Occipital lobe (tissue), 2 donors: ENCODE results near the gene CLPSL1. TPM values are rescaled to one million over a fixed set of nuclear protein-coding genes. Genes with fewer than 3 reads are reported as not detected.

ENCODE experiments used
- DNase-seq: peaks from one replicate; lab custom pipeline; 2025; lab: John Stamatoyannopoulos, UW
- total RNA-seq: library from RNA; depleted of rRNA; stranded (reverse); fragments of >200 nt; gene quantifications from one replicate; pipeline ENCODE4 v1.2.3, GENCODE V29; 2014

Gene CLPSL1
- total RNA-seq, 1 donor from 2014 or later, result not detected

DNA sequence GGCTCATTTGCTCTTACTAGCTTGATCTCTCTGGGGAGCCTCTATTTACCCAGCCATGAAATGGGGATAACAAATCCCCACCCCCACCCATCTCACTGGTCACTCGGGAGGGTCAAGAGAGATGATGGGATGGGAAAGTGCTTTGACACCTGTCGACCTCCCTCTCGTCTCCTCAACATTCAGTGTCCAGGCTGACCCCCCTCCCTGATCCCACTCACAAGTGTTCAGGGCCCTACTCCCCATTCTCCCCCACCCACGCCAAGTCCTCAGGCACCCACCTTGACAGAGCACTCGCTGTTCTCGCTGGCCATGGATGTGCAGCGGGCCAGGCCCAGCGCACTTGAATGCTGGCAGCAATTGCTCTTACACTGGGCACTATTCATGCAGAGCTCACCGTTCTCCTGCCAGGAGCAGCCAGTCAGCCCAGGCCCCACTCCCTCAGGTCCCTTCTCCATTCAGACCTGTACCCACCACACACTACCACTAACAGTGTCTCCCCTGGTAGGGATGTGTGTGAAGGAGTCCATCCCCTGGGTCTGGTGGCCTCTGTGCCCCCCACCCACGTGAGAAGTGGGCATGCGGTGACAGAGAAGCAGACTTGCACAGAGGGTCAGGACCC is 14.7 kb downstream of the CLPSL1 start:
- no peak for DNase-seq

DNA sequence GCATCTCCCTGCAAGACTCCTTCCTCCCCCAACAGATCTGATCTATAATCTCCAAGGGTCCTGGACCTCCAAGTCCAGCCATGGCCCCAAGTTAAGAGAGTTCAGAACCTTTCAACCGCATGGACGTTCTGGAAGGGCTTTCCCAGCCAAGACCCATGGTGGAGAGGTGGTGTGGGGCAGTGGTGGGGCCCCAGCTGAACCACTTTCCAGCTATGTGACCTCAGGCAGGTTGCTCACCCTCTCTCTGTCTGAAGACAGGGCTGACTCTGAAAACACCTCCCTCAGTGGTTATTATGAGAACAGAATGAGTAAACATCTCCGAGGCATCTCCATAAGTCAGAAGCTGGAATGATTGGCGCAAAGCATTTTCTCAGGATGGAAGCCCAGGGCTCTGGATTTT is 15.4 kb downstream of the CLPSL1 start:
- DNase-seq, result no peak

DNA sequence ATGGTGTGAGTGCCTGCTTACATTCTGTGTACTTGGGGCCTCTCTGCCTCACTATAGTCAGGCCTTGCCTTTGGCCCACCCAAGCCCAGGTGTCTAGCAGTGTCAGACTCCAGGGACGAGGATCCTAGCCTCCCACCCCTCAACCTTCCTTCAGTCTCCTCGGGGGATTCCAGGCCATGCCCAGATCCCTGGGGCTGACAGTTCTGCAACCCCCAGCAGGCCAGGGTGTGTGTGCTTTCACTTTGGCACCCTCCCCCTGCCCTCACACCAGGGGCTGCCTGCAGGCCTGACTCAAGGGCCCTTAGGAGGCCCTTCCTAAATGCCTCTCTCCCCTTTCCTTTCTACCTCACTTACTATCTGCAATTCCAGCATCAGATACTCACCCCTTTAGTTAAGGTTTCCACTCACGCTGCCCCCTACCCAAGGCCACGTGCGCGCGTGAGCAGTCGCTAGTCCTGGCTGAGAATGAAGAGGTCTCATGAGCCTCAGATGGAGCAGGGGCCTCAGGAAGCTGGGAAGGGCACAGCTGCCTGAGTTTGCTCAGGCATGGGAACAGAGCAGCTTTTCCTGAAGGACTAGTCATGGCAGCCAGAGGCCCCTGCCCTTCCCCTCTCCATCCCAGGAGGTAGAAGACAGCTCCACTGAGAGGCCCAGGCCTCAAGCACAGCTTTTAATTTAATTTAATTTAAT is 17.2 kb downstream of the CLPSL1 start:
- DNase-seq, result no peak

DNA sequence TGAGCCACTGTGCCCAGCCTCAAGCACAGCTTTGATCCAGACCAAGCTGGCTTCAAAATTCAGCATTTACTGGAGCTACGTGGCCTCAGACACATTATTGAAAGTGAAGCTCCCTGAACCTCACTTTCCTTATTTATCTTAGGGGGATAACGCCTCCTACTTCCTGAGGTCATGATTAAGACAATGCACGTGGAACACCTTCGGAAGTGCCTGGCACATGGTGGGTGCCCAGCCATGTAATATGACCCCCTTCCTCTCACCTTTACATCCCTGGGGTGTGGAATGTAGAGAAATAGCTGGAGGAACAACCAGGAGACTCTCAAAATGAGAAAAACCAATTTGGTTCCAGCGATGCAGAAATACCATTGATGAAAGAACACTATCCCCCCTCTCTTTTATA is 17.9 kb downstream of the CLPSL1 start:
- DNase-seq, result no peak

DNA sequence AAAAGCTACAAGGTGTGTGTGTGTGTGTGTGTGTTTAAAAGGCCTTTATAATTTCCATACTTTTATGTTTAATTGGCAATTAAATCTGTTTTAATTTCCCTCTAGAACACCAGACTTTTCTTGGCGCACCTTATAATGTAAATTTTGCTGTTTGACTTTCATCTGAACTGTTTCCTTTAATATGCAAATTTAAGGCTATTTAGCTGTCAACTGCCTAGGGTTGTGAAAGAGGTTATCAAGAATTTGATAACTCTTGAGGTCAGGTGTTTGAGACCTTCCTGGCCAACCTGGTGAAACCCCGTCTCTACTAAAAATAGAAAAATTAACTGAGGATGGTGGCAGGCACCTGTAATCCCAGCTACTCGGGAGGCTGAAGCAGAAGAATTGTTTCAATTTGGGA is 20.3 kb downstream of the CLPSL1 start:
- DNase-seq, result no peak

DNA sequence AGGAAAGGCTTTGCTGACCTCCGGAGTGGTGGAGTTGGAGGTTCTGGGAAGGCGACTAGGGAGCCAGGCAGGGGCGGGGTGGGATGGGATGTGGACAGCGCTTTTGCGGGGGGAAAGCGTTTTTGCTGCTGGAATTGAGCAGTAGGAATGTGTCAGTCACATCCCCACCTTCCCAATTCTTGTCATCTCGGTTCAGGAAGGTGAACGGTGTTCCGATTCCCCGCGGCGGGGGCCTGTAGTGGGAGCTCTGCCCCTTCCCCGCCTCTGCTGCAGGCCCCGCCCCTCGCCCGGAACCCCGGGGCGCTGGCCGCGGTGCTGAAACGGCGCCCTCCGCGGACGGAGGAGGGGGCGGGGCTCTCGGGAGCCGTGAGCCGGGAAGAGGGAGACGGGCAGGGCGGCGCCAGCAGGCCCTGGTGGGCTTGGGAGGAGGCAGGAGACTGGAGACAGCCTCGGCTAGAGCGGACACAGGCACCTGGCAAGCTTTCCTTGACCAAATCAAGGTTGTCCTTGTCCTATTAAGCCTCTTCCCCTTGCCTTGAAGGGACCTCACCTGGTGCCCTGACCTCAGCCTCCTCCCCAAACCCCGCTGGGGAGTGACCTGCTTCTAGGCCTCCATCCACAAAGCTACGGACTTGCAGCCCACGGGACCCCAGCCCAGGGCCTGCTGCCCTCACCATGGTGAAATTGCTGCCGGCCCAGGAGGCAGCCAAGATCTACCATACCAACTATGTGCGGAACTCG is 24.3 kb downstream of the CLPSL1 start, which contains the start of gene LHFPL5:
Gene LHFPL5 (plus strand): TSS at position 357 of the 741 bp plus-strand sequence. CDS start 319 bp downstream, at position 676.
- DNase-seq, result no peak

DNA sequence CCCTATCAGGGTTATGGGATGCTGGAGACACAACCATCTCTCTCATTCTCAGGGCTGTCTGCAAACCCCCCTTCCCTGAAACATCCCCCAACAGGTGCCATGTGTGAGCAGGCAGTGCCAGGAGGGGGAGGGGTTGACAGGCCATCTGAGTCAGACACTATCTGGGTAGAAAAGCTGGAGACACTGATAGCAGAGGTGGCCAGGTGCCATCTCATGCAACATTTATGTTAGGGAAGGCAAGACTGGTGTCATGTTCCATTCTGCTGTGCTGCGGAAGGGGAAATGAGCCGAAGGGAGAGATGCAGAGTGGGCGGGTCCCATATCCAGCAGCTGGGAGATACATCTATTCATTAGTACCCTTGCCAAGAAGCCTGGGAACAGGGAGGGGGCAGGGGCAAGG is 27.9 kb downstream of the CLPSL1 start:
- no peak for DNase-seq

DNA sequence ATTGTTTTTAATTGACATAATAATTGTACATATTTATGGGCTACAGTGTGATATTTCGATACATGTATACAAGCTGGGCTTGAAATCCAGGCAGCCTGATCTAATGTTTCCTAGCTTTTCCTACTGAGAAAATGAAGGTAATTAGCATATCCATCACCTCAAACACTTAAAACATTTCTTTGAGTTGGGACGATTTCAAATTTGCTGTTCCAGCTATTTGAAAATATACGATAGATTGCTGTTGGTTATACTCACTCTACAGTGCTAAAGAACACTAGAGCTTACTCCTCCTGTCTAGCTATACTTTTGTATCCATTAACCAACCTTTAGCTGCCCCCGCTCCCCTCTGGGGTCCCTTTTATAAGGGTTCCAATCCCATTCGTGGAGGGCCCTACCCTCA is 29.0 kb downstream of the CLPSL1 start:
- DNase-seq, result no peak

DNA sequence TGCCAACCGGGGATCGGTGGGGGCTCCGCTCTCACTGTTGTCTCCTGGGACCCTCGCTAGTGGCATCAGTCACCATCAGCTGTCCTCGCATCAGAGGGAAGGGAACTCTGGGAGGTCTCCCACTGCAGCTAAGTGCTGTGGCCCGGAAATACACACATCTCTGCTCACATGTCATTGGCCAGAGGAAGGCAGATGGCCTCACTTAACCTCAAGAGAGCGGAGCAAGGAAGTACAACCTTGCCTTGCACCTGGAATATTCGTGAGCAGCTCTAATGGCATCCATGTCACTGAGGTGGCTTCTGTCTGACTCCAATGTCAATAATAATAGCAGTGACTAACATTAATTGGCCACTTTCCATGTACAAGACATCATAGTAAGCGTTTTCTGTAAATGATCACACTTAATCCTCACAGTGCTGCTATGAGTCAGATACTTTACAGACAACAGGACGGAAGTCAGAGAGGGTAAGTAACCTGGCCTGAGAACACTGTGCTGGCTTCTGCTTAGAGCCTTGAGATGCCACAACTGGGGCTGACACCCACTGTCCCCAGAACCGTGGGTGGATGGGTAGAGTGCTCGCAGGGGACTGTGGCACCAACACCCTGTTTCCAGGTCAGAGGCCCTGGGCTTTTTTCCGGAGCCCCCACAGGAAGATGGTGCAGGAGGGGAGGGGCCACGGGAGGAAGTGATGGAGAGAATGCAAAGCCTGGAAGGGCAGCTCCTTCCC is 30.3 kb downstream of the CLPSL1 start:
- DNase-seq, result no peak

DNA sequence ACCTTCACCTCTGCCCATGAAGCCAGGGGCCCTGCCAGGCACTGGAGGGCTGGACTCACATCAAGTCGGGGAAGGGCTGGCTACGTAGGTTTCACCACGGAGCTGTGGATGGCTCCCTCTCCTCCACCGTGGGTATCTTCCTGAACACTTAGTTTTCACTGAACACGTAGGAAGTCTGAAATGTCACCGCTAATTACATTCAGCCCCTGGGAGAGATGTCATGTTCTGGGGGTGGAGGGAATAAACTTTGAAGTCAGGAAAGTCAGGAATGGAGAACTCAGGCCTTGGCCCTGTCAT is 30.8 kb downstream of the CLPSL1 start:
- DNase-seq, result no peak

DNA sequence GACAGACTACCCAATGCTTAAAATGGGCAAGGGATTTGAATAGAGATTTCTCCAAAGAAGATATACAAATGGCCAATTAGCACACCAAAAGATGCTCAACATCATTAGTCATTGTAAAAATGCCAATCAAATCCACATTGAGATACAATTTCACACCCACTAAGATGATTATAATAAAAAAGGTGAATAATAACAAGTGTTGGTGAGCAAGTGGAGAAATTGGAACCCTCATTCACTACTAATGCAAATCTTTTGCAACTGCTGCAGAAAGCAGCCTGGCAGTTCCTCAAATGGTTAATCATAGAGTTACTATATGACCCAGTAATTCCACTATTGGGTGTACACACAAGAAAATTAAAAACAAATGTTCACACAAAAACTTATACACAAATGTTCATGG is 36.7 kb downstream of the CLPSL1 start:
- DNase-seq, result no peak

DNA sequence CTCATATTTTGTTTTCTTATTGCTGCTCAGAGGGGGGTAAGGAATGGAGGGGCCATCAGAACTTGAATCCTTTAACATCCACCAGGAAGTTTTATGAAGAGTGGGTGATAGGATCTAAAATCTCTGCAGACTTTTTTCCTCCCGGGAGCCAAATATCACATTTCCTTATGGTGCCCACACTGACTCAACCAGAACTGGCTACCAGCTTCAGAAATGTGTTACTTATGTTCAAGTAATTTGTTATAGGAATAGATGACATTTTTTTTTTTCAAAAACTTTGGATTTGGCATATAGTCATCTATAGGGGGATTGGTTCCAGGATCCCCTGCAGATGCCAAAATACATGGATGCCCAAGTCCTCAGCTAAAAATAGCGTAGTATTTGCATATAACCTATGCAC is 42.8 kb downstream of the CLPSL1 start:
- DNase-seq, result no peak

DNA sequence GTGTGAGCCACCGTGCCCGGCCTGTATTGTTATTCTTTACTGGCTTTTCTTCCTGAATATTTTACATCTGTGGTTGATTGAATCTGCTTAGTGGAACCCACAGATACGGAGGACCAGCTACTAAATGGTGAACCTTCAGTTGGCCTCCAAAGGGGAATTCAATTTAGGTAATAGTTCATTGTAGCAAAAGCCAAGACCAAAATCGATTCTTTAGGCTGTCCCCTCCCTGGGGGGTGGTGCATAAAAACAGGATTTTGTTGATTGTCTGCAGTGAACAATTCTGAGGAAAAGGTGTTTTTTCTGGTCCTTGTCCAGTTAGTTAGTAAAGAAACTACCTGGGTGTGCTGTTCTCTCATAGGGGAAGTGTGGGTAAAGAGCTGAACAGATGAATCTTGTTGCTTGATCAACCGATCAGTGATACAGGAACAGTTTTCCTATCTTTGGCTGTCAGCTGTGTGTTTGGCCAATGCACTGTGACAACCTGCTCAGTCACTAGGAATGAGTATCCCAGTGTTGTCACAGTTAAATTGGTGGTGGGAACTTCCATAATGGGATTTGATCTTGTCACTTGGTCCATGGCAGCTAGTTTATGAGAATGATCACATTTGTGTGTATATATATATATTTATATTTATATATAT is 43.9 kb downstream of the CLPSL1 start:
- DNase-seq, result no peak

DNA sequence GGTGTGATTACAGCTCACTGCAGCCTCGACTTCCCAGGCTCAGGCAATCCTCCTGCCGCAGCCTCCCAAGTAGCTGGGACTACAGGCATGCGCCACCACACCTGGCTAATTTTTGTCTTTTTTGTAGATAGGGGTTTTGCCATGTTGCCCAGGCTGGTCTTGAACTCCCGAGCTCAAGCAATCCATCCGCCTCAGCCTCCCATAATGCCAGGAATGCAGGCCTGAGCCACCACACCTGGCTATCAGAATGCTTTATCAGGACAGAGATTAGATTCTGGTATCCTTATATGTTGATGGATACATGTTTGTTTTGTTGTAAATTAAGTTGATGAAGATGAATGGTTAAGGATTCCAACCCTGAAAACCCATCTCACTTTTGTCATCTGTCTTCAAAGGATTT is 48.5 kb downstream of the CLPSL1 start:
- no peak for DNase-seq

DNA sequence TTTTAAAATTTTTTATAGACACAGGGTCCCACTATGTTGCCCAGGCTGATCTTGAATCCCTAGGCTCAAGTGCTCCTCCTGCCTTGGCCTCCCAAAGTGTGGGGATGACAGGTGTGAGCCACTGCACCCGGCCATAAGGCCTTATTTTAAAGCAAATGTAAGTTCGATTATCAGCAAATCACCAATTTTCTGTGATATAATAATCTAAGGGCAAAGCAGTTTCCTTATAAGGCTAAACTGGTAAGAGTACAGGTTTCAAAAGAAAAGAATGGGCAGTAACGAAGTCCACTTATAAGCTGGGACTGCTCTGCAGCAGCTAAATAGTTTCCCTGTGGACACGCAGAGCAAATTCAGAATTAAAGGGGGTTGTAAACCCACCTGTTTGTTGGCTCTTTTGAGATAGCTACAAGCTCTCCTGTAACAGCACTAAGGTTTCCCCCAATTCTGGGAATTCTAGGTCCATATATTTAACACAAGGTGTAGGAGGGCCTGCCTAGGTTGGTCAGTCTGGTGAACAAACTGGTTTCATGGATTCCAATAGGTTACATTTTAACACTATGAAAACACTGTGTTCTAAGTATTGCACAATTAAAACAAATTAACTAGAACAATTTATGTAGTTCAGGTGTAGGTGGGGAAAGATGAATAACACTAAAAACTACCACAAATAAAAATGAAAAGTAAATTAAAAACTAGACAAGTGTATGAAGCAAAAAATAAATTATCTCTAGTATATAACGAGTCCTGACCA is 50.6 kb downstream of the CLPSL1 start:
- no peak for DNase-seq

DNA sequence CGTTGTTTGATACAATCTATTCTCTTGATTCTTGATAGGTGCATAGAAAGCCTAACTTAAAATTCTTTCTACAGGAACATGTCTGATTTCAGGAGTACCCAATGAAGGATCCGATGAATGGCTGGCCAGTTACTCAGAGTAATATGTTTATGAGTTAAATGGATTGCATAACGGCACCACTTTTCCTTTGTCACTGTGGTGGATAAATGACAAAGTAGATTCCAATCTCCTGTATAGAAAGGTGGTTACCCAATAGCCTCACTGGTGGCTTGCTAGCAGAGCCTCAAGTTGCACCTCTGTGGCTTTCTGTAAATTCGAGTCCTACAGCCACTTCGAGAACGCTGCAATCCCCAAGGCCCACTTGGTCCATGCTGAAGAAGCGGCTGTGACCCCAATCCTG is 52.7 kb downstream of the CLPSL1 start:
- DNase-seq, result no peak

Other genes starting within 250 kb of the CLPSL1 start
- 3.1 TPM for gene FKBP5, start 92.1 kb upstream of the CLPSL1 start, total RNA-seq
- gene ARMC12, start 44.0 kb upstream of the CLPSL1 start, total RNA-seq, result 0.47 TPM
- not detected for gene CLPSL2, start 4.4 kb upstream of the CLPSL1 start, total RNA-seq
- gene CLPS, start 16.3 kb downstream of the CLPSL1 start, total RNA-seq, result not detected
- gene LHFPL5, start 24.3 kb downstream of the CLPSL1 start, total RNA-seq, result 1.1 TPM
- 138 TPM for gene SRPK1, start 140.1 kb downstream of the CLPSL1 start, total RNA-seq
- 5.3 TPM for gene SLC26A8, start 243.6 kb downstream of the CLPSL1 start, total RNA-seq
- gene MAPK14, start 246.8 kb downstream of the CLPSL1 start, total RNA-seq, result 56.1 TPM